GM04504 (cell line): ENCODE results near the gene PCDHGA10.
"Not testable (repeated sequence)": the region's sequence is repeated elsewhere in the genome, so short reads cannot be mapped to it uniquely, and the experiment has no call there.

Experiments
- DNase-seq: peaks from one replicate; pipeline ENCODE4 v3.0.0-alpha.2; 2012; ENCODE audit warnings: low read depth

The PCDHGA10 gene

GRCh38 chr5:141412854-141413539 lies at the start of gene PCDHGA10:
Gene PCDHGA10, plus strand, starts transcription at chr5:141412987. Its CDS starts 189 bp downstream, at chr5:141413176.
- no peak for DNase-seq

GRCh38 chr5:141363952-141364660 lies 48.7 kb upstream of the PCDHGA10 start, which contains the start of gene PCDHGA5:
Gene PCDHGA5, plus strand, starts transcription at chr5:141364162. Its CDS starts 169 bp downstream, at chr5:141364331.
- DNase-seq = no peak

- no peak for DNase-seq
Measured at GRCh38 chr5:141366016-141366896, 46.5 kb upstream of the PCDHGA10 start.

- DNase-seq = no peak
Measured at GRCh38 chr5:141369994-141370848, 42.6 kb upstream of the PCDHGA10 start, which contains the start of gene PCDHGB3. Gene PCDHGB3, plus strand, starts transcription at chr5:141370242. Its CDS starts 153 bp downstream, at chr5:141370395.

GRCh38 chr5:141371572-141372475 lies 41.0 kb upstream of the PCDHGA10 start:
- DNase-seq = no peak

GRCh38 chr5:141373673-141374317 lies 39.0 kb upstream of the PCDHGA10 start, which contains the start of gene PCDHGA6:
Gene PCDHGA6, plus strand, starts transcription at chr5:141373891. Its CDS starts 193 bp downstream, at chr5:141374084.
- no peak for DNase-seq

GRCh38 chr5:141374627-141375026 lies 38.2 kb upstream of the PCDHGA10 start:
- DNase-seq = no peak

- not testable (repeated sequence) for DNase-seq
Measured at GRCh38 chr5:141375444-141376155, 37.2 kb upstream of the PCDHGA10 start.

- no peak for DNase-seq
Measured at GRCh38 chr5:141382469-141383294, 30.1 kb upstream of the PCDHGA10 start, which contains the start of gene PCDHGA7. Gene PCDHGA7, plus strand, starts transcription at chr5:141382742. Its CDS starts 158 bp downstream, at chr5:141382900.

GRCh38 chr5:141383345-141383744 lies 29.4 kb upstream of the PCDHGA10 start:
- no peak for DNase-seq

- no peak for DNase-seq
Measured at GRCh38 chr5:141384471-141385267, 28.1 kb upstream of the PCDHGA10 start.

GRCh38 chr5:141387557-141388311 lies 25.1 kb upstream of the PCDHGA10 start, which contains the start of gene PCDHGB4:
Gene PCDHGB4, plus strand, starts transcription at chr5:141387698. Its CDS starts 187 bp downstream, at chr5:141387885.
- DNase-seq = not testable (repeated sequence)

- no peak for DNase-seq
Measured at GRCh38 chr5:141388661-141389060, 24.1 kb upstream of the PCDHGA10 start.

- DNase-seq = no peak
Measured at GRCh38 chr5:141389153-141390042, 23.4 kb upstream of the PCDHGA10 start.
